Tongue (tissue), 2 donors: ENCODE data around the gene GBF1. TPM values are rescaled to one million over a fixed set of nuclear protein-coding genes. Genes with fewer than 3 reads are reported as not detected.
A peak's percentile ranks its signal among the peaks of the same experiment; 100 is the strongest.

Source experiments
- DNase-seq: peaks from one replicate; pipeline ENCODE4 v3.0.0-alpha.2; 2015
- total RNA-seq: library from RNA; depleted of rRNA; stranded (reverse); fragments of >200 nt; gene quantifications from one replicate; pipeline ENCODE4 v1.2.3, GENCODE V29; 2014

Gene GBF1
- total RNA-seq, 1 donor from 2014 or later: 37.4 TPM

- peak; percentile 95 for DNase-seq
Measured at GRCh38 chr10:102395400-102396316, 150.3 kb downstream of the GBF1 start, which contains the start of gene NFKB2. TSS of gene NFKB2 (plus strand) at chr10:102395705. CDS start at chr10:102395960, 255 bp downstream.

- DNase-seq: no peak
Measured at GRCh38 chr10:102396317-102396650, 151.0 kb downstream of the GBF1 start.

GRCh38 chr10:102396730-102397151, 151.4 kb downstream of the GBF1 start:
- DNase-seq: no peak

GRCh38 chr10:102397222-102398171, 152.2 kb downstream of the GBF1 start:
- no peak for DNase-seq

- DNase-seq: no peak
Measured at GRCh38 chr10:102398172-102399020, 153.1 kb downstream of the GBF1 start.

GRCh38 chr10:102399217-102400021, 154.1 kb downstream of the GBF1 start:
- DNase-seq: peak; percentile 93

- no peak for DNase-seq
Measured at GRCh38 chr10:102400076-102400475, 154.7 kb downstream of the GBF1 start.

GRCh38 chr10:102400598-102401341, 155.4 kb downstream of the GBF1 start:
- no peak for DNase-seq

GRCh38 chr10:102401342-102401654, 156.0 kb downstream of the GBF1 start:
- no peak for DNase-seq

GRCh38 chr10:102401735-102402511, 156.6 kb downstream of the GBF1 start:
- no peak for DNase-seq

- no peak for DNase-seq
Measured at GRCh38 chr10:102402512-102402896, 157.2 kb downstream of the GBF1 start.

GRCh38 chr10:102403115-102403514, 157.8 kb downstream of the GBF1 start:
- no peak for DNase-seq

GRCh38 chr10:102404361-102405107, 159.2 kb downstream of the GBF1 start:
- DNase-seq: no peak

- no peak for DNase-seq
Measured at GRCh38 chr10:102405108-102405571, 159.8 kb downstream of the GBF1 start.

GRCh38 chr10:102405632-102406031, 160.3 kb downstream of the GBF1 start:
- DNase-seq: no peak

GRCh38 chr10:102406815-102407214, 161.5 kb downstream of the GBF1 start:
- no peak for DNase-seq

GRCh38 chr10:102407425-102408130, 162.2 kb downstream of the GBF1 start:
- DNase-seq: no peak

- DNase-seq: no peak
Measured at GRCh38 chr10:102408131-102408727, 162.9 kb downstream of the GBF1 start.
